T1000 (cell line): ENCODE data around the gene OSBPL5.
A peak's percentile ranks its signal among the peaks of the same experiment; 100 is the strongest.

Source experiments
- DNase-seq: peaks from one replicate; lab custom pipeline; 2025; ENCODE audit warnings: mixed read lengths; lab: John Stamatoyannopoulos, UW

OSBPL5 gene

DNA sequence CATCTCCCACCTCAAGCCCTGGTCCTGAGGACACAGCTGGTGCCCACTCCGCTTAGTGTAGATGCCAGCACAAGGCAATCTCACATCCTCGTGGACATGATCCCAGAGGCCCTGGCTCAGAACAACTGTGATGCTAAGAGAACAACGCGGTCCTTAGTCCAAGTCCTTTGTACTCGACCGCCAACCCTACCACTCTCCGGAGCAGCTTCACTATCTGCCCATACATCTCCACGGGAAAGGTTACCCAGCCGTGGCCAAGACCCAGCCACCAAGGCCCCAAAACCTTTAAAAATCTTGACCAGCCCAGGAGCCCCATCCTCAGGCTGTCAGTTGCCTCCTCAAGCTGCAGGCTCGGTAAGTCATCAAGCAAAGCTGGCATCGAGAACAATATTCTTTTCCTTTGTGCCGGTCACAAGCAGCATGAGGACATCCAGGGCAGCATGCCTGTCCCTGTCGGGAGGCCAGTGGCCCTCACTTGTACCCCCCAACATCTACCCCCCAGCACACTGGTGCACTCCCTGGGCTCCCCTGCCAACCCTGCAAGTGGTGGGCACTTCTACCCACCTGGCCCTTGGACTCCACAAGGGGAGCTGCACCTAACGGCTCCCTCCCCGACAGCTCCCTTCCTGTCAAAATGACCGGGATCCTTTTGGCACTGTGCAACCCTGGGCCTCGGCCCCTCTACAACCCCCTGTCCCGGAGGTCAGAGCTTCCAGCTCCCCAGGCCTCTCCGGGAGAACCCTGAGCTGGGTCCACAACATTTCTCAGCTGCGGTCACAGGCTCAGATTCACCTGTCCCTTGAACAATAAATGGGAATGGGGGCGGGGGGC lies 2.5 kb downstream of the OSBPL5 start:
- DNase-seq: no peak

DNA sequence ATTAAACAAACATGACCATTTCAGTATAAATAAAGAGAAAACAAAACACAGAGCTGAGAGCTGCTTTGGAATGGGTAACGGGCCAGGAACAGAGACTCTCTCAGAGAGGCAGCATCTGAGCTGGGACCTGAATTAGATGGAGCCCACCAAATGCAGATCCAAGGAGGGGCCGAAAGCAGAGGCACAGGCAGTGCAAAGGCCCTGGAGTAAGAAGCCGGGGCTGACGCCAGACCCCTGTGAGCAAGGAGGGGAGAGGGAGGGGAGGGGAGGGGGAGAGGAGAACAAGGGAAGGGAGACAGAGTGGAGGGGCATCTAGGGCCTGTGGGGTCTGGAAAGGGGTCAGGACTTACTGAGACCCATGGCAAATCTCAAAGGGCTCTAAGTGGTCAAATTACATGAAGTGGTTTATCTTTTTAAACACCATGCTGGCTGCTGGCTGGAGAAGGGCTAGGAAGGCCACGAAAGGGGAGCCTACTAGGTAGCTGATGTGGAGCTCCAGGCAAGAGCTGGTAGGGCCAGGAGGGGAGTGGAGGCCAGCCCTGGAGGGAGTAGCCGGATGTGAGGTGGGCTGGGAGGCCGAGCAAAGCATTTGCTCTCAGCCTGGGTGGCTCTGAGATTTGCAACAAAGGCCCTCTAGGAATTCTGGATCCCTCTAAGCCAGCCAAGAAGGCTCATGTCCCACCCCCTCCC lies 3.2 kb downstream of the OSBPL5 start:
- no peak for DNase-seq

DNA sequence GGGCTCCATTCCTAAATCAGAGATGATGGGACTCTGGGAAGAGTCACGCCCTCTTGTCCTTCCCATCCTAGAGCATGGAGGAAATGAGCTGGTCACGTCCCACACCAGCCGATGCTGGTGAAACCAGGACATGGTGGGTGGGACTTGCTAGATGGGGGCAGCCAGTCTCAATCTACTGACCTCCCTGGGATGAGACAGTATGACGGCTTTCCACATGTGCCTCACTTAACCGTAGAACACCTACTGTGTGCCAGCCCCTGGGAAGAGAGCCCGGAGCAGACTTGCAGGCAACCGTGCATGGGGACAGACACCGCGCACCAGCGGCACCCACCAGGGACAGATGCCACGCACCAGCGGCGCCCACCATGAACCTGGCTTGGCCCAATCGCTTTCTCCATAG lies 3.8 kb downstream of the OSBPL5 start:
- no peak for DNase-seq

DNA sequence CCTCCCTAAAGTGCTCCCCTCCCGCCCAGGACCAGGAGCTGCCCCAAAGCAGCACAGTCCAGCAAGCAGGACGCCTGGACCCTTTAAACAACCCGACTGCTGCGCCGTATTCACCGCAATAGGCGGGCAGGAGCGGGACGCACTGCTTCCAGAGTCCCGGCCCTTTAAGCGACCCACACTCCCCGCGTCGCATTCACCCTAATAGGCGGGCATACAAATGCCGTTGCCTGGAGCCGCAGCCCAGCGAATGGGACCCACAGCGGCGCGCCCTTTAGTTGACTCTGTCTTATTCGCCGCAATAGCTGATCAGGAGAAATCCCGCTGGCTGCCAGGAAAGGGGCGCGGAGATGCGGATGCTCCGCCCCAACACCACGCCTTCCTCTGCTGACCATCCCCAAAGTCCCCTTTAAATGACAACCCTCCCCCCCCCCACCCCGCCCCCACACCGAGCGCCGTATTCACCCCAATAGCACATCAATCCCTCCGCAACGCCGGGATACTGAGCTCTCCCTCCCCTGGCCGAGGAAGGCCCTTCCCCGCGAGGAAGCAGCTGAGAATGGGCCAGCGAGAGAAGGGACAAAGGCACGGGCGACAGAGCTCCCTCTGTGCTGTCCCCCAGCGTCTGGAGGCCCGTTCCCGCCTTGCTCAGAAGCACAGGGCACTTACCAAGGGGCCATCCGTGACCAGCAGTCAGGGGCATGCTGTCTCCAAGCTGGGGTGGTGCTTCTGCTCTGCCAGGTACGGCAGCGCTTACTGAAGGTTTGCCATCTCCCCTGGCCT lies 4.7 kb downstream of the OSBPL5 start:
- peak; percentile 44 for DNase-seq

DNA sequence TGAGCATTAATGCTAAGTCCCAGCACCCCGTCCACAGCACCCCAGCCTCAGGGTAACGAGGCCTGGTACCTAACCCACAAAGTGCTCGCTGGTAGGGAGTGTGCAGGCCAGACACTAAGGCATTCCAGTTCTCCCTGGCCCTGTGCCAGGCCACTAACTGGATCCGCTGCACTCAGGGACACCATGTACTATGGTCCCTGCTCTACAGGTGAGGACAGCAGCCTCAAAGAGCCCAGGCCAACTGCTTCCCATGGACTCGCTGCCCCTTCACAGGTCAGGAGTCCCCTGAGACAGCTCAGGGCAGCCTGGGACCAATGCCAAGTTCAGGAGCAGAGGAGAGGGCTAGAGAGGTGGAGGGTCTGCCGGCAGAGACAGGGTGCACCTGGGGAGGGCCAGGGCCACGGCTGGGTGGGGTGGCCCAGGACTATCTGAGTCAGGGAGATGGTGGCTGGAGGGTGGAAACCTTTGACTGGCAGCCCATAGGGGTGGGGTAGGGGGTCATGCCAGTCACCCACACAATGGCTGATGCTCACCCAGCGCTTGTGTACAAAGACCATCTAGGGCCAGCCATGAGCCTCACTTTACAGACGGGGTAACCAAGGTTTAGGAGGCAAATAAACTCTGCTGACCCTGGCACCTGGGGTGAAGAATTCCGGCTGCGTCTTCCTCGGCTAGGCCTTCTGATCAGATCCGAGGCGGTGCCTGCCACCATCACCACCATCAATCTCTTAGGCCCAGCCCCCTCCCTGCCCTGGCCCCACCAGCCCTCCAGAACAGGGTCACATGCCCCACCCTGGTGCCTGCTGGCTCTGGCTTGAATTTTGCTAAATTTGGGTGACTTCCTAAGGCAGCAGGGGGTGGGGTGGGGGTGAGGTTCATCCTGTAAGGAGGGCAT lies 5.6 kb downstream of the OSBPL5 start:
- DNase-seq: no peak

DNA sequence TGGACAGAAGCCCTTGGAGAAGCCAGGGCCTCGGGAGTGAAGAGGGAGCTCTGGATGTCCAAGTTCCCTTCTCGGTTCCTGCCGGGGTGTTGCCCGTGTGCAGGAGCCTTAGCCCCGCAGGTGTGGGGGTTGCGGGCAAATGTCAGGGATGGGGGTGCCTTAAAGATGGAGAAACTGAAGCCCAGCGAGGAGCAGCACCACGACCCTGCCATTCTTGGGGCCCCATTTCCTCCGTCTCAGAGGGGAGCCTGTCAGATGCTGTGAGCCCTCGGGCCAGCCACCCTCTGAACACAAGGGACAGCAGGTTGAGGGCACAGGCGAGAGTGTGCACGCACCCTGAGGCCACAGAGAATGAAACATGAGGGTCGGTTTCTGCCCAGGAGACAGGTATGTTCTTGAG lies 6.3 kb downstream of the OSBPL5 start:
- no peak for DNase-seq

DNA sequence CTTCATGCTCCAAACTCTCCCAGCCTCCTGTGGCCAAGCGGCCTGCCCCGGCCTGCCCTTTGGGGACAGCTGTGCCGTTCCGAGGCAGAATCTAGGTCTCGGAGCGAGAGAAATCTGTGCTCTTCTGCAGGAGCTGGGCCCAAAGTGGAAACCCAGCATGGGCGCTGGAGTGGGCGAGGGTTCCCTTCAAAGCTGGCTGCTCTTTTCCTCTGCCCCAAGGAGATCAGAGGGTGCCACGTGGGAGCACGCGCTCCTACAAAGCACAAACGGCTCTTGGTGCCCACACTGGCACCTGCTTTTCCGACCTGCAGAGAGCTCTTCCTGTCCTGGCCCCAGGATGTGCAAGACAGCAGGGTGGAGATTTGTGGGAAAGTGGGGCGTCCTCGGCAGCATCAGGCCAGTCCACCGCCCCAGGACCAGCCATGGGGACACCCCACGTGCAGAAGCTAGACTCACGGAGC lies 6.9 kb downstream of the OSBPL5 start:
- DNase-seq: no peak

DNA sequence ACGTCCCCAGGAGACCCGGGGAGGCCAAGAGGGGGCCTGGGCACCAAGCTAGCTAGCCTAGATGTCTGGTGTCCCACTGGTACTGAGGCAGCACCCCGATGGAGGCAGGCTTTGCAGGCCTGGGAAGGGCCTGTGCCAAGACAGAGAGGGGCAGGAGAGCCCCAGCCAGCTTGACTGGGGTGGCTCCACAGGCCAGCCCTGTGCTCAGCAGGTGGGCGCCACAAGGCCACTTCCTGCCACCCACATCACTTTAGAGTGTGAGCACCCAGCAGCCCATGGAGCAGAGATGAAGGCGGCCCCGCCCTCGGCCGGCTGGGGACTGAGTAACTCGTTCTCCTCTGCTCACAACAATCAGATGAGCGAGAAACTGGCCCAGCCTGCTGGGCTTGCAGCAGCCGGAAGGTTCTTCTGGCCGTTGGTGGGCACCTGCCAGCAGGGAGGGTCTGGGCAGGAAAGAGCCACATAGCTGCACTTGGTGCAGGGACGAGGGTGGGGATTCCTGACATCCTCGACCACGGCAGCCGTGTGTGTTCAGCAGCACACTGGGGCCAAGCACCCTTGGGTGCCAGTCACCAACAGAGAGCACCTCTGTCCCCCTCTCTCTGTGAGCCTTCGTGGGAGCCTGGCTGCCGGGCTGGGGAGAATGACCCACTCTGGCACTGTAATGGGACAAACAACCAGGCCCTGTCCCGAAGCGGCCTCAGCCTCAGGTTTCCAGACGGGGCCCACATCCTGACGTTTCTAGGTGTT lies 7.6 kb downstream of the OSBPL5 start:
- no peak for DNase-seq

DNA sequence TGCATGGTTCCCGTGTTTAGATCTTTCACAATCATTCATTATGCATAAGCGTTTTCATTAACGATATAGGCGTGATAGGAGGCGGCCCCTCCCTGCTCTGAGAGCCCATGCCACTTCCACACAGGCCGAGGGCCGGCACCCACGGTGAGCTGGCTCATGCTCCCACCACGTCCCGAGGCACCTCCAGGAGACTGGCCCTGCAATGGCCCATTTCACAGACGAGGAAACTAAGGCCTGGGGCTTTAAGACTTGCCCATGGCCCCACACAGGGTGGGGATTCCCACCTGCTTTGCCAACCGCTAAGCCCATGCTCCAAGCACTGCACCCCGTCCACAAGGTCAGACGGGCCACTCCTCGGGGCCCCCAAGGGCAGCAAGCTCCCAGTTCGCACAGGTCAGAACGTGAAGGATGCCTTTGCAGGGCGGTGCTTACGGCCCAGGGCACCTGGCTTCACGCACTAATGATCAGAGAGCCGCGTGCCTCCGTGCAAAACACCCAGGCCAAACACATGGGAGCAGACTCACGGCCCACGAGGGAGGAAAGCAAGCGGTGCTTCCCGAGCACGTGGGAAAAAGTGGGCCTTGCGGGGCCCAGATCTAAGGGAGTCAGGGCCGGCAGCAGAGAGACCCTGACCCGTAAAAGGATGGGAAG lies 8.3 kb downstream of the OSBPL5 start:
- no peak for DNase-seq

DNA sequence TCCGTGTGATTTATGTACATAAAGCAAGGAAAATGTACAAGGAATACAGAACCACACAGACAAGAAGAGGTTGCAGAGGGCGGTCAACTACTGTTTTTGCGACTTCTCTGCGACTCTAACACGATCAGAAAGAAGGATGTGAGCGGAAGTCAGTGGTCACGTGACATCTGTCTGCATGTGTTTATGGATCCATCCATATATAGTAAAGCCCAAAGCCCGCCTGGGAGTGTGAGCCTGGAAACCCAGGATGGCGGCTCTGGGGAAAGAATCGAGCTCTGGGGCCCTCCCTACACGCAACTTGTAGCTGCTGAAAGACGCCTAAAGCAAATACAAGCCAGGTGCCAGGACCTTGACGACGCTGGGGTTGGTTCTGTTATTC lies 8.8 kb downstream of the OSBPL5 start:
- DNase-seq: no peak

DNA sequence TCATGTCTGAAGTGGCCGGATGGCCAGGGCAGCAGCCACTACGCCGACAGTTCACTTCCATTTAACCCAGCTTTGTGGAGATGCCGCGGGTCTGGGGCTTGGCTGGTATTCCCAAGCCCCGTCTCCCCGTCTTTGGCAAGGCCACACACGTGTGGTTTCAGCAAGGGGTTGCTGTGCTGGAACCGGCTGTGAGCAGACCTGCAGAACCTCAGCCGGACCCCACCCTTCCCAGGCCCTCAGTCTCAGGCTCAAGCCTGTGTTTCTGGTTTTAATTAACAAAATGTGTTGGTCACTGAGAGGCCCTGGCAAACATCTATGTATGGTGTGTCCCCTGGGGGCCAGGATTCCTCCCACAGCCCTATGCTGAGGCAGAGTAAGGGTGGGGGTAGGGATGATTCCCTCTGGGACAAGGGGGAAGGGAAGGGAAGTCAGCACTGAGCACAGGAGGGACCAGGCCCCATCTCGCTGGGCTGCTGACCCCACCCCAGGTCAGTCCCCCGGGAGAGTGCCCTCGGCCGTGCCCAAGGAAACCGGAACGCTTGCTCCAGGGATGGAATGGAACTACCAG lies 9.3 kb downstream of the OSBPL5 start:
- no peak for DNase-seq

DNA sequence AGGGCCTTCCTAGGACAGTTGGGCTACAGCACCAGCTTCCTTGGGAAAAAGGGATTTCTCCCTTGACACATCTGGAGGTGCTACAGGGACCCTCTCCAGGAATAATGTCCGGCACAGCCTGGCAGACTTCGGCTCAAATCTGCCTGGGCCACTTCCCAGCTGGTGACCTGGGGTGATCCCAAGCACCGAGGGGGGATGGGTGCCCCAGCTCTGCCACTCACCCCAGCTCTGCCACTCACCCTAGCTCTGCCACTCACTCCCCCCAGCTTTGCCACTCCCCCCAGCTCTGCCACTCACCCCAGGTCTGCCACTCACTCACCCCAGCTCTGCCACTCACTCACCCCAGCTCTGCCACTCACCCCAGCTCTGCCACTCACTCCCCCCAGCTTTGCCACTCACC lies 9.9 kb downstream of the OSBPL5 start:
- no peak for DNase-seq

DNA sequence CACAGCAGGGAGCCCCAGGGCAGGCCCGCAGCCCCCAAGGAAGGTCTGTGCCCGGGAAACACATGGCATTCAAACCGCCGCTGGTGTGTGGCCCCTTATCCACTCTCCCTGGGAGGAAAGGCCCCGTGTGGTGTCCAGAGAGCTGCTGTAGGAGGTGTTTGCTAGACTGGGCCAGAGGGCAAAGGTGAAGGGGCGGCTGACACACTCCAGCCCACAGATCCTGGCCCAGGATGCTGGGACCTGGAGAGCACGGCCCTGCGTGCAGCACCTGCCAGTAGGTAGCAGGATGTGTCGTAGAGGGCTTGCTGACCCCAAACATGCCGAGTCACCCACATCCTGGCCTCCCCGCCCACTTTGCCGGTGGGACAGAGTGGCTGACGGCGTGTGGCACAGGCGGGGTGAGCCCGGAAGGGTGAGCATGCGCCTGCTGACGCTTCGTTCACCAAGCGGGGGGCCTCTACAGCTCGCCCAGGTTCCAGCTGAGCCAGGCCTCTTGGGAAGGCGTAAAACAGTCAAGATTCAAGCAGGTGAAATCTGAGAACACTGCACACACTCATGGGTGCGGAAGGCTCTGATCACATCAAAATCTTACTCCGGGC lies 11.0 kb downstream of the OSBPL5 start:
- no peak for DNase-seq

DNA sequence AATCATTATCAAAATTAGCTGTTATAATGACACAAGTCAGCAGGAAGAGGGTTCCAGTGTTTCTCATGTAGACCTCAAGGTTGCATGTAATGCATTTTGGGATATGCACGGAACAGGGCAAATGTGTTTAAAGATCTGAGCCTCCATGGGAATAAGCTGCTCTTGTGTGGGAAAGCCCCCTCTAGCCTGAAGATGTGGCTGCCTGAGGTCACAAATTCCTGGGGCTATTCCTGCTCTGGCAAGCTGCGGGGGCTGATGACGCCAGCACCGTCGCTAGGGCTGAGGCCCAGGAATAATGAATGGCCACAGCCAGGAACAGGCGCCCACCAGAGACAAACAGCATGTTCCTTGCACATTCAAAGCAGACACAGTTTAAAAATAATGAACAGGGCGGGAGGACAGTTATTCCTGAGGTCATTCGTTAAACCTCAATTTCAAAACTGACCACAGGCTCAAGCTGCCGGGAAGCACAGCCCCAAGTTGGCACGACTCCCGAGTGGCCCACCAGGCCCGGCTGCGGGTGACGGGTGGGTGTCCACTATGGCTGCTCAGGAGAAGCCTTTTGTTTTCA lies 11.7 kb downstream of the OSBPL5 start:
- peak; percentile 10 for DNase-seq

DNA sequence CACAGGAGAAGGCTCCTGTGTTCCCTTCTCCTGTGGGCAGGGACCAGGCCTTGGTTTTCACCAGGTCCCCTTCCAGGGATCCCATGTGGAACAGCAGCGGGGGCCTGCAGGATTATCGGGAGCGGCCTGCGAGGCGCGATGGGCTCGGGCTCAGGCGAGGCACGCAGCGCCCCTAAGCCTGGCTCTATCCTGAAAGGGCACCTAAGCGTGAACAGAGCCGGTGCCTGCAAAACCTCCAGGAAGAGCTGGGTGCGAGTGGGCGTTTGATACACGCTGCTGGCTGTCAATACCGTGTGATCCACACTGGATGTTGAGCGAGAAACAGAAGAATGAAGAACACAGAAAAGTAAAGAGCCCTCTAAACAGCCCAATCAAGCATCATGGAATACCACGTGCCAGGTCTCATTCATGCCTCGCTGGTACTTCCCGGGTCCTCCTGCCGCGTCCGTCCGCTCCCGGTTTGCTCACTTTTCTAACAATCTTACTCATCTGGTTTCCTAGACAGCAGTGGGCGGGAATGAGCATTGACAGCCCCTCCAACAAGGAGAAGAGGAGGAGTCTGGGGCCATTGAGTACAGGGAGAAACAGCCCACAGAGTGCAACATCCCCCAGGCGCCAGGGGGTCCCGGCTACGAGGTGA lies 12.5 kb downstream of the OSBPL5 start:
- DNase-seq: no peak

DNA sequence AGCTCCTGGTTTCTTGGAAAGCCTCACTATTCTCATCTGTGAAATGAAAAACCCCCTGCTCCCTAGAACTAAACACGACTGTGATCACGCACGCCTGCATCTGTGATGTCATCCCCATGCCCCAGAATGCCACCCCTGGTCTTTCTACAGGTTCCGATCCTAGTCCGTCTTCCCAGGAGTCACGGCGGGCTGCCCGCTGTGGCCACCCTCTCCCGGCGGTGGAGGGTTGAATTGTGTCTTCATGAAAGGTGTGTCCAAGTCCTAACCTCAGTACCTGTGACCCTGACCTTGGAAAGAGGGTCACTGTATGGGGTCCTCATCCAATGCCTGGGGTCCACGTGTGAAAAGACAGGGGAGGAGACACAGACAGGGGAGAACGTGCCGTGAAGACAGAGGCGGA lies 14.4 kb downstream of the OSBPL5 start:
- no peak for DNase-seq

DNA sequence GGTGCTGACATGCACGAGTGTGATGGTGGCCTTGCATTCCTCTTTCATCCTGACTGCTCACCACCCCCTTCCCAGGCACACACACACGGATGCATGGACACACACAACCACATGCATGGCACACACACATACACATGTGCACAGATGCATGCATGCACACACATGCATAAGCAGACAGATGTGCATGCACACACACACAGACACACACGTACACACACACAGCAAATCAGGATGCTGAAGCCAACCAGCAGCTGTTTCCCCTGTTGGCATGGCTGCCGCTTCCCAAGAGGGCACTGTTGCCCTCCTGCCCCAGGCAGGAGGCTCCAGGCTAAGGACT lies 15.3 kb downstream of the OSBPL5 start:
- DNase-seq: no peak

DNA sequence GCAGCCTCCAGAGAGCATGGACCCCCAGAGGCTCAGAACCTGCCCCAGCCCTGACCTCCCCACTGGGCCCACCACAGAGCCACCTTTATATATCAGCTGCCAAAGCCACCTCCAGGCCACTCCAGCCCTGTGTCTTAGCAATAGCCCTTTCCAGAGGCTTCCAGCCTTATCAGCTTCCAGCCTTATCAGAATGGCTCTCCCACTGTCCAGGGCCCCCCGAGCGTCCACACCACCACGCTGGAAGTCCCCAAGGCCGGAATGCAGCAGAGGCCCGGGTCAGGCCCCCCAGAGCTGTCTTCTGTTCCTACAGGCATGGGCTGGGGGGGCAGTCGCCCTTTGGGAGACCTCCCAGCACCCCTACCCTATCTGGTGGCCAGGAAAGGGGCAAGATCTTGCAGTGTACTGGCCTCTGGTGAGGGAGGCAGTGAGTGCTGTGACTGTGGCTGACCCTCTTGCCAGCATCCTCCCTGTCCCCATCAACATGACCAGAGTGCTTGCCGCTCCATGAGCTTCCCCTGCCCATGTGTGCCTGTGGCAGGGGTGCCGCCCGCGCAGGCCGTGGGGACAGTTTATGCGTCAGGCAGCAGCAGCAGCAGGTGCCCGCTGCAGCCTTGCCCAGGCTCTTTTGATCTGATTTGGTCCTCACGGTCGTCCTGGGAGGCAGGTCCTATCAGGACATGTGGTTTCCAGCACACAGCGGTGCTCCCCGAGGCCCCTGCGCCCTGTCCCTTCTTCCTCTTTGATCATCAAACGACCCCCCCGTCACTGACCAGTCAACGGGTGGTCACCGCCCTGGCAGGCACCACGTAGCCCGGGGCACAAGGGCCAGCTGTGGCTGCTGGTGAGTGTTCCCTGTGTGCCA lies 15.9 kb downstream of the OSBPL5 start:
- DNase-seq: no peak
